ENCODE results near the gene CPVL. TPM values are rescaled to one million over a fixed set of nuclear protein-coding genes. Genes with fewer than 3 reads are reported as not detected.

The CPVL gene
- total RNA-seq, 1 experiment from 2014 or later = 7.0 TPM

GRCh38 chr7:28961972-28962371 lies 184.4 kb downstream of the CPVL start:
- DNase-seq = no peak
- H3K27me3 ChIP-seq = peaks cover 8% of the 10 kb centered on the region
- no peaks in the 10 kb centered on the region for H3K9me3 ChIP-seq
- H3K4me3 ChIP-seq = no peak overlapping the region
- H3K36me3 ChIP-seq = no peaks in the 10 kb centered on the region

GRCh38 chr7:28960071-28960840 lies 186.1 kb downstream of the CPVL start:
- Histone ChIP-seq H3K9me3 (no peaks in the 10 kb centered on the region), H3K4me3 (no peak overlapping the region), H3K27me3 (peaks cover 16% of the 10 kb centered on the region), H3K36me3 (no peaks in the 10 kb centered on the region)
- DNase-seq = no peak

GRCh38 chr7:28958980-28959347 lies 187.4 kb downstream of the CPVL start:
- peaks cover 16% of the 10 kb centered on the region for H3K27me3 ChIP-seq
- no peaks in the 10 kb centered on the region for H3K9me3 ChIP-seq
- no peaks in the 10 kb centered on the region for H3K36me3 ChIP-seq
- no peak overlapping the region for H3K4me3 ChIP-seq
- DNase-seq = no peak

GRCh38 chr7:28958235-28958979 lies 187.9 kb downstream of the CPVL start, which contains the start of gene TRIL:
TSS of gene TRIL (minus strand) at chr7:28958330. CDS start at chr7:28958046, 284 bp downstream.
- Histone ChIP-seq H3K4me3 (peak within 1 kb of the TSS; percentile 45), H3K27me3 (peaks cover 16% of the 10 kb centered on the region), H3K9me3 (no peaks in the 10 kb centered on the region), H3K36me3 (no peaks in the 10 kb centered on the region)
- DNase-seq = peak; percentile 87

- peak; percentile 38 for DNase-seq
- Histone ChIP-seq H3K4me3 (peak overlapping the region; percentile 45), H3K36me3 (no peaks in the 10 kb centered on the region), H3K9me3 (no peaks in the 10 kb centered on the region), H3K27me3 (peaks cover 16% of the 10 kb centered on the region)
Observed at GRCh38 chr7:28957751-28958234, 188.5 kb downstream of the CPVL start.

GRCh38 chr7:28957064-28957750 lies 189.1 kb downstream of the CPVL start:
- peaks cover 16% of the 10 kb centered on the region for H3K27me3 ChIP-seq
- no peaks in the 10 kb centered on the region for H3K36me3 ChIP-seq
- no peak for DNase-seq
- H3K9me3 ChIP-seq = no peaks in the 10 kb centered on the region
- peak overlapping the region; percentile 45; the same call in 1 of the 2 replicates for H3K4me3 ChIP-seq

GRCh38 chr7:28956608-28957063 lies 189.7 kb downstream of the CPVL start:
- H3K27me3 ChIP-seq = peaks cover 16% of the 10 kb centered on the region
- DNase-seq = peak; percentile 54
- H3K36me3 ChIP-seq = no peaks in the 10 kb centered on the region
- H3K9me3 ChIP-seq = no peaks in the 10 kb centered on the region
- peak overlapping the region; percentile 40 for H3K4me3 ChIP-seq

- peak; percentile 57 for DNase-seq
- peak overlapping the region; percentile 40 for H3K4me3 ChIP-seq
- H3K27me3 ChIP-seq = peaks cover 16% of the 10 kb centered on the region
- H3K9me3 ChIP-seq = no peaks in the 10 kb centered on the region
- H3K36me3 ChIP-seq = no peaks in the 10 kb centered on the region
Observed at GRCh38 chr7:28955718-28956607, 190.4 kb downstream of the CPVL start.

GRCh38 chr7:28955356-28955717 lies 191.0 kb downstream of the CPVL start:
- peaks cover 16% of the 10 kb centered on the region for H3K27me3 ChIP-seq
- DNase-seq = no peak
- H3K36me3 ChIP-seq = no peaks in the 10 kb centered on the region
- H3K9me3 ChIP-seq = no peaks in the 10 kb centered on the region
- no peak overlapping the region for H3K4me3 ChIP-seq

- Histone ChIP-seq H3K9me3 (no peaks in the 10 kb centered on the region), H3K4me3 (no peak overlapping the region), H3K36me3 (no peaks in the 10 kb centered on the region), H3K27me3 (peaks cover 16% of the 10 kb centered on the region)
- no peak for DNase-seq
Observed at GRCh38 chr7:28954946-28955345, 191.4 kb downstream of the CPVL start.

- no peaks in the 10 kb centered on the region for H3K9me3 ChIP-seq
- H3K36me3 ChIP-seq = no peaks in the 10 kb centered on the region
- H3K4me3 ChIP-seq = no peak overlapping the region
- no peak for DNase-seq
- H3K27me3 ChIP-seq = peaks cover 16% of the 10 kb centered on the region
Observed at GRCh38 chr7:28954471-28954870, 191.9 kb downstream of the CPVL start.

GRCh38 chr7:28953633-28954032 lies 192.7 kb downstream of the CPVL start:
- H3K9me3 ChIP-seq = no peaks in the 10 kb centered on the region
- no peak overlapping the region for H3K4me3 ChIP-seq
- no peaks in the 10 kb centered on the region for H3K36me3 ChIP-seq
- peaks cover 16% of the 10 kb centered on the region for H3K27me3 ChIP-seq
- DNase-seq = peak; percentile 64

Other genes starting within 250 kb of the CPVL start
- 0.03 TPM in 1 of 2 replicates, not detected in the other for gene TRIL, start 188.2 kb downstream of the CPVL start, total RNA-seq (2014; rRNA removed; shearing (Covaris generic); ENCODE audit: low replicate concordance)
- 3.7 and 20.1 TPM in 2 replicates for gene CHN2, start 48.2 kb upstream of the CPVL start, total RNA-seq (2014; rRNA removed; shearing (Covaris generic); ENCODE audit: low replicate concordance)